Aorta (tissue), 5 donors: ENCODE data around the gene MCTP1. TPM values are rescaled to one million over a fixed set of nuclear protein-coding genes. Genes with fewer than 3 reads are reported as not detected.

Source experiments
- ATAC-seq: fragments of 200-7000 bp; cut with Tn5 transposase; one replicate; pipeline ENCODE4 v1.9.1; 2022; ENCODE audit warnings: moderate library complexity; ENCODE audit not compliant: low FRiP score
- DNase-seq, 2 donors: peaks; one replicate each; pipeline ENCODE4 v3.0.0-alpha.2; 2020
- H3K27ac ChIP-seq, 2 donors: one replicate each; pipeline ENCODE4 v1.5.1; 2013; ENCODE audit warnings: low read length in 2 of 2, mild to moderate bottlenecking in 2 of 2, moderate library complexity in 2 of 2, control low read depth in 1 of 2, inconsistent platforms in 1 of 2, low read depth in 1 of 2
- H3K27me3 ChIP-seq, 2 donors: one replicate each; pipeline ENCODE4 v1.6.1; 2013; ENCODE audit warnings: control low read depth in 1 of 2, low read length in 1 of 2, mild to moderate bottlenecking in 1 of 2, moderate library complexity in 1 of 2; ENCODE audit not compliant: insufficient read depth in 2 of 2, control insufficient read depth in 1 of 2
- H3K36me3 ChIP-seq, 2 donors: one replicate each; pipeline ENCODE4 v1.6.1; 2013; ENCODE audit warnings: control low read depth in 1 of 2, low read length in 1 of 2, mild to moderate bottlenecking in 1 of 2; ENCODE audit not compliant: insufficient read depth in 2 of 2, control insufficient read depth in 1 of 2
- H3K4me1 ChIP-seq, 2 donors: one replicate each; pipeline ENCODE4 v1.6.1; 2013; ENCODE audit warnings: low read length in 2 of 2, control low read depth in 1 of 2, mild to moderate bottlenecking in 1 of 2, moderate library complexity in 1 of 2; ENCODE audit not compliant: insufficient read depth in 2 of 2, control insufficient read depth in 1 of 2
- H3K4me3 ChIP-seq, 2 donors: one replicate each; pipeline ENCODE4 v1.5.1; 2013; ENCODE audit warnings: low read length in 2 of 2, control low read depth in 1 of 2, mild to moderate bottlenecking in 1 of 2
- H3K9me3 ChIP-seq: one replicate; pipeline ENCODE4 v1.6.1; 2013; ENCODE audit warnings: mild to moderate bottlenecking, low read length; ENCODE audit not compliant: control insufficient read depth
- WGBS, 2 donors: extraction: QIAGEN DNeasy Blood & Tissue Kit; methylation state at CpG; one replicate each; pipeline ENCODE4 v1.1.7; 2013; 5-methylcytosine and 5-hydroxymethylcytosine counted together
- intact Hi-C, 2 donors: fragments of 100-400 bp; cut with DNase I; formaldehyde crosslinking; loops; one replicate each; pipeline versions ENCODE4 v1.14.2 to v1.15.0; 2022
- polyA plus RNA-seq, 2 donors: library from polyadenylated mRNA; stranded (reverse); fragments of 200-250 nt; gene quantifications; one replicate each; pipeline ENCODE4 v1.2.3, GENCODE V29; 2013
- total RNA-seq, 2 donors: library from RNA; stranded (reverse); fragmentation: NEBNext Ultra II Directional; extraction: Animal tissue kit (Norgen Biotek cat#: 25700); gene quantifications; one replicate each; pipeline ENCODE4 v1.2.1, GENCODE V29; 2021
- donor health status: healthy with polysubstance abuse.
- donor health status: Bipolar disorder and iron deficiency.
- donor health status: DM: no; HTN: no; CAD: no.
- donor health status: DM: no; HTN: no; CAD: no.
- donor health status: DM: yes; HTN: yes; CAD: no.

MCTP1 gene
- total and polyA plus RNA-seq, 4 donors, result 0.43 to 103 (median 17.2) TPM

DNA sequence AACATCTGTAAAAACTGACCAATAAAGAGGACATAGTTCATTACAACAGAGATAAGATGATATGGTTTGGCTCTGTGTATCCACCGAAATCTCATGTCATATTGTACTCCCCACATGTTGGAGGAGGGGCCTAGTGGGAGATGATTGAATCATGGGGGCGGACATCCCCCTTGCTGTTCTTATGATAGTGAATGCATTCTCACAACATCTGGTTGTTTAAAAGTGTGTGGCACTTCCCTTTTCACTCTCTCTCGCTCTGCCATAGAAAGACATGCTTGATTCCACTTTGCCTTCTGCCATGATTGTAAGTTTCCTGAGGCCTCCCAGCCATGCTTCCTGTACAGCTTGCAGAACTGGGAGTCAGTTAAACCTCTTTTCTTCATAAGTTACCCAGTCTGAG, 373.6 kb downstream of the MCTP1 start:
- WGBS, 2 donors, result 85% methylated on average over 3 of the region's 3 CpGs
- intact Hi-C loops, result no loop called here
- ATAC-seq (no peak), DNase-seq (no peak)
- no peaks in the 10 kb centered on the region for H3K27me3 ChIP-seq
- H3K27ac ChIP-seq, result no peak overlapping the region
- no peaks in the 10 kb centered on the region for H3K36me3 ChIP-seq
- no peaks in the 10 kb centered on the region for H3K9me3 ChIP-seq
- no peak overlapping the region for H3K4me3 ChIP-seq
- H3K4me1 ChIP-seq, result no peaks in the 10 kb centered on the region

DNA sequence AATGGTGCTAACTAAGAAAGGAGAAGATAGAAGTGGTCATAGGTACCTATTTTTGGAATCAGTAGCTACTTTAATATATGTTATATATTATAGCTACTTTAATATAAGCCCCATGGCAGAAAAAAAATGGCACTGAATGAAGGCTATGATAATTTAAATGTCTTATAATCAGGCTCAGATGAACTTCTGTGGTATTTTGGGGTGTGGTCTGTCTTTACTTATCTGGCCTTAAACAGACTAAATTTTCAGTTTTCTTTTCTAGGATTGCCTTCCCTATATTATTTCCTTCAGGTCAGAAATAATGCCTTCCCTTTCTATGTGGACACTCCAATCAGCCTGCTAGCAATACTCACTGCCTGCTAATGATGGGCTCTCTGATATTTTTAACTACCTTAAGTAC, 374.2 kb downstream of the MCTP1 start:
- H3K27me3 ChIP-seq, result no peaks in the 10 kb centered on the region
- H3K27ac ChIP-seq, result no peak overlapping the region
- no peaks in the 10 kb centered on the region for H3K36me3 ChIP-seq
- H3K9me3 ChIP-seq, result no peaks in the 10 kb centered on the region
- intact Hi-C loops, result no loop called here
- no peak for DNase-seq
- no peaks in the 10 kb centered on the region for H3K4me1 ChIP-seq
- no peak for ATAC-seq
- H3K4me3 ChIP-seq, result no peak overlapping the region

DNA sequence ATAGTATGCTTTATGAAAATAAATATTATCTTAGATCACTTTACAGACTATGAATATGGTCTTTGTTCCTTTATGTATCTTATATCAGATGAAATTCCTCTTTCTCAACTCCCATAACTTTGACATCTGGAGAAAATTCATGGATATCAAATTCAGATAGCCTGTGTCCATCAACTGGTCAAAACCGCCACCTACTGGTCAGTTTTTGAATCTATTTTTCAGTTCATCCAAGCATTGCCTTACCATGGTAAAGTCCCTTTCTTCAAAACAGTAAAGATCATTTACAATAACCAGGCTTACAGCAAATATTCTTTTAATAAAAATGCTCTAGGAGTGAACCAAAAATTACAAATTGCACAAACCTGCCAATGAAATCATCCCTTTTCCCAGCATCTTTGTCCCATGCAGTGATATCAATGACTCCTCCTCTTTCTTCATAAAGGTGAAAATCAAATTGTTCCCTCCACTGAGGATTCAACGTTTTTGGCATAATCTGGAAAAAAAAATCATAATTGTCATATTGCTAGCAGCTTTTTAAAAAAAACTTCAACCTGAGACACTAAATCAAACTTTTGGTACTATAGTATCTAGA, 375.9 kb downstream of the MCTP1 start:
- intact Hi-C loops, result no loop called here
- no peaks in the 10 kb centered on the region for H3K27me3 ChIP-seq
- H3K4me3 ChIP-seq, result no peak overlapping the region
- H3K36me3 ChIP-seq, result no peaks in the 10 kb centered on the region
- DNase-seq (no peak), ATAC-seq (no peak)
- WGBS, 2 donors, result 21 to 26% methylated on average over 2 of the region's 2 CpGs
- H3K27ac ChIP-seq, result no peak overlapping the region
- H3K9me3 ChIP-seq, result no peaks in the 10 kb centered on the region
- H3K4me1 ChIP-seq, result no peaks in the 10 kb centered on the region

DNA sequence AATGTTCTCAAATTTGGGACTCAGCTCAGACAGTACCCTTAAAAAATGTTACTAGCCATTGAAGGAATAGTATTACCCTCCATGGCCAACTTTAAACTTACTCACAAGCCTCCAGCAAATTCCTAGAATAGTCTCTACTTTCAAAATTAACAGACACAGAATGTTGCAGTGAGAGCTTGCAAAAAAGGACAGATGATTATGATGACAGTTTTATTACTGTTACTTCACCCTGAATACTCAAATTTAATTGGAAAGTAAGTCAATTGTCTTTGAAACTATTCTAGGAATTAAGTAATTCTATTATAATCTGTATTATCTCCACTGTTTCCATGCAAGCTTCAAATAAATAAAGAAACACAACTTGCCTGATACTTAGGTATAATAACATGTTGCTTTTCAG, 378.1 kb downstream of the MCTP1 start:
- no peak for ATAC-seq

DNA sequence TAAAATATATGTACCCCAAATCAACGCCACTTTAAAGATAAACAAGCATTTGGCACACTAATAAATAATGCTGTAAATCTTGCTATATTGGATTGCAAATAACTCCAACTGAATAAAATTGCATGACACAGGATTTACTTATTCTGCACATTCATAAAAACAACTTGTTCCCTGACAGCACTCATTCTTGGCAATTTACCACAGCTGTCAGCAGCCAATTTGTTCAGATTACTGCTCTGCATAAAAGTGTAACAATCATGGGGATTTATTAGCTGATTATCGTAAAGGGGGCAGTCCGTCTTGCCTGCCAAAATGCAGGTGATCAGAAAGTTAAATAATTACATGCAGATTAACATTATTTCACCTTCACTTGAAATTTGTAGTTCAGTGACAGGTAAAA, 381.2 kb downstream of the MCTP1 start:
- H3K4me3 ChIP-seq, result no peak overlapping the region
- ATAC-seq, result no peak
- WGBS, 2 donors, result 13 to 32% methylated on average over 3 of the region's 3 CpGs

More for the DNA sequence above, 378.1 kb downstream of the MCTP1 start:
- H3K9me3 ChIP-seq, result no peaks in the 10 kb centered on the region
- H3K4me3 ChIP-seq, result no peak overlapping the region
- intact Hi-C loops, result no loop called here
- no peaks in the 10 kb centered on the region for H3K4me1 ChIP-seq
- H3K27ac ChIP-seq, result no peak overlapping the region
- H3K36me3 ChIP-seq, result no peaks in the 10 kb centered on the region
- no peaks in the 10 kb centered on the region for H3K27me3 ChIP-seq
- DNase-seq, result no peak

DNA sequence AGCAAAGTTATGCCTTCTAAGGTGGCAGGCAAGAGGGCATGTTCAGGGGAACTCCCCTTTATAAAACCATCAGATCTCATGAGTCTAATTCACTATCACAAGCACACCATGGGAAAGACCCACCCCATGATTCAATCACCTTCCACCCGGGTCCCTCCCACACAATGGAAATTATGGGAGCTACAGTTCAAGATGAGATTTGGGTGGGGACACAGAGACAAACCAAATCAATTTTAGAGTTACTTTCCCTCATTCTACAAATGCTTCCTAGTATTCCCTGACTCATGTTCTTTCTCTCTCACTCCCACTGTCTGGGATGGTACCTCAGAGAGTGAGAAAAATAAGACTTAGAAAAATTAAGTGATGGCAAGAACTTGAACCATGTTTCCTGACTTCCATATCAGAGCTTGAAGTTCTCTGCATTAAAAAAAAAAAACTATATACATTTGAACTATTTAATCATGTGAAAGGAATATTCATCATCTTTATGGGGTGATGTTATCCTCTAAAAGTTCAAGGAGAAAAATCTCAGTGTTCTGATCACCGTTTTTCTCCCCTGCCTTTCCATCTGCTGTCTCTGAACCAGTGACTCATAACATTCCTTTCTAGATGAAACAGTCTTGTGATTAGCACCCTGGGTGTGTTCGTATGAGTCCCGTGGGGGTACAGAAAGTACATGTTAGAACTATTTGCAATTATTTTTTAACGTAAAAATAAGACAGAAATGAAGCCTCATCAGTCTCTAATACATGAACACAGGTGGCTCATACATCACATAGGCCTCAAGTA, 383.5 kb downstream of the MCTP1 start:
- intact Hi-C loops, result no loop called here

More for the DNA sequence above, 381.2 kb downstream of the MCTP1 start:
- no peaks in the 10 kb centered on the region for H3K9me3 ChIP-seq
- no peak overlapping the region for H3K27ac ChIP-seq
- intact Hi-C loops, result no loop called here
- no peaks in the 10 kb centered on the region for H3K27me3 ChIP-seq
- H3K36me3 ChIP-seq, result no peaks in the 10 kb centered on the region
- DNase-seq, result no peak
- no peaks in the 10 kb centered on the region for H3K4me1 ChIP-seq

DNA sequence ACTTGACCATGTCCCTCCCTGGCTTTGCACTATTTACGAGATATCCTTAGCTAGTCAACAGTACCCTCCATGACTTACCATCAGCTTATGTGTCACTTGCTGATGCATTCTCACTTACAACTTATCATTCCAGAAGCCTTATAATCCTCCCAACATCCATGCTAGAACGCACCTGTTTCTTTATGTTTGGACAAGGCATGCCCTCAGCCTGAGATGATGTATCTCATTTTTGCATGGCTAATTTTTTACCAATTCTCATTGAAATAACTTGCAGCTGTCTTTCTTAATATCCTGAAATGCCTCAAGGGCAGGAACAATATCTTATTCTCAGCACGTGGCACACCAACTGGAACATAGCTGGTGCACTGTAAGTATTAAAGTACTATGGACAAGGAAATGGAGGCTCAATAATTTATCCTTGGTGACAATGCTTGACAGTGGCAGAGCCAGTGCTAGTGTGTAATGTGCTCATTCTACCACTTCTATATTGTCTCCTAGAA, 384.8 kb downstream of the MCTP1 start:
- H3K4me1 ChIP-seq, result no peaks in the 10 kb centered on the region
- no peak overlapping the region for H3K27ac ChIP-seq
- DNase-seq, result no peak
- H3K27me3 ChIP-seq, result no peaks in the 10 kb centered on the region
- intact Hi-C loops, result no loop called here
- no peak for ATAC-seq
- no peaks in the 10 kb centered on the region for H3K36me3 ChIP-seq
- no peak overlapping the region for H3K4me3 ChIP-seq
- H3K9me3 ChIP-seq, result no peaks in the 10 kb centered on the region
- WGBS, 2 donors, result 78 to 90% methylated on average over 3 of the region's 3 CpGs

More for the DNA sequence above, 383.5 kb downstream of the MCTP1 start:
- H3K9me3 ChIP-seq, result no peaks in the 10 kb centered on the region
- ATAC-seq, result no peak
- no peak for DNase-seq
- no peaks in the 10 kb centered on the region for H3K27me3 ChIP-seq
- H3K36me3 ChIP-seq, result no peaks in the 10 kb centered on the region
- H3K27ac ChIP-seq, result no peak overlapping the region
- H3K4me3 ChIP-seq, result no peak overlapping the region
- 65 to 66% methylated on average over 5 of the region's 5 CpGs for WGBS, 2 donors
- no peaks in the 10 kb centered on the region for H3K4me1 ChIP-seq

DNA sequence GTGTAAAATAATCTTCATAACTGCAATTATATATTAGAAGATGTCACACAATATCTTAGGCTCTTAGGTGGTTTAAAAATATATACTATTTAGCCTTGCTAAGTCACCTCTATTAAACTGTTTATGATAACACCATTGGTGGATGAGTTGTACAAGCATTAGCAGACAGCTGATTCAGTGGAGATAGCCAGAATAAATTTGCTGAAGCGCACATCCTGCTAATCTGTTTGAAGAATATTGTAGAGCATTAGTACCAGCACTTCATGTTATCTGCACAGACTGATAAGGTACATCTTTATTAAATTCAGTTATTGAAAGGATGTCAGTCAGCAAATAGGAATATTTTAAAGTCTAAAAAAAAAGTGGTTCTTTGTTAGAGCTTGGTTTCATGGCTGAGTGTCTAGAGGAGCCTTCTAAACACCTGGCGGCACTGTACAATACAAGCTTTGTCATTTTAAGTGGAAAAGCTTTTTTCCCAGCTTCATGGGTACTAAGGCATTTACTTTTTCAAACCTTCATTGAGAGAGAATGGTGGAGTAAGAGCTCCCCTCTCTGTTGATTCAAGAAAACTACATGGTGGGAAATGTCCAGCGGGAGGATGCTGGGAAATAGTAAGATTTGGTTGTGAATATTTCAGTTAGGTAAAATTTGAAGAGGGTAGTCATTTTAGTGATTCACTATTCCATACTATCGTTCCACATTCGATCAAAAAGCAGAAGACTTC, 391.3 kb downstream of the MCTP1 start:
- H3K4me1 ChIP-seq, result no peaks in the 10 kb centered on the region

More for the DNA sequence above, 391.3 kb downstream of the MCTP1 start:
- ATAC-seq (no peak), DNase-seq (no peak)
- WGBS, 2 donors, result 39% methylated on average over 5 of the region's 5 CpGs
- H3K9me3 ChIP-seq, result no peaks in the 10 kb centered on the region
- no peak overlapping the region for H3K4me3 ChIP-seq
- intact Hi-C loops, result no loop called here
- H3K27ac ChIP-seq, result no peak overlapping the region
- H3K27me3 ChIP-seq, result no peaks in the 10 kb centered on the region
- no peaks in the 10 kb centered on the region for H3K36me3 ChIP-seq
